Measurements from ENCODE around the gene SYT17.

DNA sequence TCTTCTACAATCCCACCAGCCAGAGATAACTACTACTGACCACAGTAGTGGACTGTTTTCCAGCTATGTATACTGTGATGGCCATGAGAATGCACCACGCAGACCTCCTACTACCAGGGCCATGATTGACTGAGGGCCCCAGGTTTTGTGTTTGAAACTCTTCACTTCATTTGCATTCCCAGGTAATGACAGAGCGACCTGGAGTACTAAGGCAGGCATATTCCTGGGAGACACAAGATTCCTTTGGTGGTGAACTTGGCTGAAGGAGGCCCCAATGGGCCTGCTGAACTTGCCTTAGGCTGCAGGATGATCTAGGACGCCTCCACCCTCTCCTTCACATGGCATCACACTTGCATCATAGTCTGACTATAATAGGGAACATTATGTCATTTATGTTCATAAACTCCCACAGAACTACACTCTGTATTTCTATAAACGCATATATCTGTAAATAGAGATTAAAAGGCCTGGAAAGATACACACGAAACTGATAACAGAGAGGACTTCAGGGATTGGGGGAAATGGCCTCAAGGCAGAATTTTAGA lies 147.9 kb downstream of the SYT17 start:
- TF ChIP-seq ZNF10 (tag by site-specific recombination; IDR thresholded peaks at IDR 0.05): no peak
- TF ChIP-seq TCF7L2 (IDR thresholded peaks at IDR 0.05; ENCODE audit: borderline replicate concordance, low read depth, low read length): no peak
- TF ChIP-seq, protein P1, sequence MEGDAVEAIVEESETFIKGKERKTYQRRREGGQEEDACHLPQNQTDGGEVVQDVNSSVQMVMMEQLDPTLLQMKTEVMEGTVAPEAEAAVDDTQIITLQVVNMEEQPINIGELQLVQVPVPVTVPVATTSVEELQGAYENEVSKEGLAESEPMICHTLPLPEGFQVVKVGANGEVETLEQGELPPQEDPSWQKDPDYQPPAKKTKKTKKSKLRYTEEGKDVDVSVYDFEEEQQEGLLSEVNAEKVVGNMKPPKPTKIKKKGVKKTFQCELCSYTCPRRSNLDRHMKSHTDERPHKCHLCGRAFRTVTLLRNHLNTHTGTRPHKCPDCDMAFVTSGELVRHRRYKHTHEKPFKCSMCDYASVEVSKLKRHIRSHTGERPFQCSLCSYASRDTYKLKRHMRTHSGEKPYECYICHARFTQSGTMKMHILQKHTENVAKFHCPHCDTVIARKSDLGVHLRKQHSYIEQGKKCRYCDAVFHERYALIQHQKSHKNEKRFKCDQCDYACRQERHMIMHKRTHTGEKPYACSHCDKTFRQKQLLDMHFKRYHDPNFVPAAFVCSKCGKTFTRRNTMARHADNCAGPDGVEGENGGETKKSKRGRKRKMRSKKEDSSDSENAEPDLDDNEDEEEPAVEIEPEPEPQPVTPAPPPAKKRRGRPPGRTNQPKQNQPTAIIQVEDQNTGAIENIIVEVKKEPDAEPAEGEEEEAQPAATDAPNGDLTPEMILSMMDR (tag by site-specific recombination; IDR thresholded peaks at IDR 0.05): no peak
- no peak for TF ChIP-seq ZNF664 (tag by site-specific recombination; IDR thresholded peaks at IDR 0.05)
- TF ChIP-seq, protein P2, sequence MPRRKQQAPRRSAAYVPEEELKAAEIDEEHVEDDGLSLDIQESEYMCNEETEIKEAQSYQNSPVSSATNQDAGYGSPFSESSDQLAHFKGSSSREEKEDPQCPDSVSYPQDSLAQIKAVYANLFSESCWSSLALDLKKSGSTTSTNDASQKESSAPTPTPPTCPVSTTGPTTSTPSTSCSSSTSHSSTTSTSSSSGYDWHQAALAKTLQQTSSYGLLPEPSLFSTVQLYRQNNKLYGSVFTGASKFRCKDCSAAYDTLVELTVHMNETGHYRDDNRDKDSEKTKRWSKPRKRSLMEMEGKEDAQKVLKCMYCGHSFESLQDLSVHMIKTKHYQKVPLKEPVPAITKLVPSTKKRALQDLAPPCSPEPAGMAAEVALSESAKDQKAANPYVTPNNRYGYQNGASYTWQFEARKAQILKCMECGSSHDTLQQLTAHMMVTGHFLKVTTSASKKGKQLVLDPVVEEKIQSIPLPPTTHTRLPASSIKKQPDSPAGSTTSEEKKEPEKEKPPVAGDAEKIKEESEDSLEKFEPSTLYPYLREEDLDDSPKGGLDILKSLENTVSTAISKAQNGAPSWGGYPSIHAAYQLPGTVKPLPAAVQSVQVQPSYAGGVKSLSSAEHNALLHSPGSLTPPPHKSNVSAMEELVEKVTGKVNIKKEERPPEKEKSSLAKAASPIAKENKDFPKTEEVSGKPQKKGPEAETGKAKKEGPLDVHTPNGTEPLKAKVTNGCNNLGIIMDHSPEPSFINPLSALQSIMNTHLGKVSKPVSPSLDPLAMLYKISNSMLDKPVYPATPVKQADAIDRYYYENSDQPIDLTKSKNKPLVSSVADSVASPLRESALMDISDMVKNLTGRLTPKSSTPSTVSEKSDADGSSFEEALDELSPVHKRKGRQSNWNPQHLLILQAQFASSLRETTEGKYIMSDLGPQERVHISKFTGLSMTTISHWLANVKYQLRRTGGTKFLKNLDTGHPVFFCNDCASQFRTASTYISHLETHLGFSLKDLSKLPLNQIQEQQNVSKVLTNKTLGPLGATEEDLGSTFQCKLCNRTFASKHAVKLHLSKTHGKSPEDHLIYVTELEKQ (tag by site-specific recombination; IDR thresholded peaks at IDR 0.05; ENCODE audit: borderline replicate concordance): no peak
- TF ChIP-seq ZNF146 (tag by site-specific recombination; IDR thresholded peaks at IDR 0.05): no peak
- TF ChIP-seq ZNF596 (tag by site-specific recombination; IDR thresholded peaks at IDR 0.05): no peak
